OCI-LY7 (cell line): Measurements from ENCODE around the gene MTCH1. TPM values are rescaled to one million over a fixed set of nuclear protein-coding genes. Genes with fewer than 3 reads are reported as not detected.

Experiments
- BruUV-seq: library from RNA; stranded (reverse); fragments of 400-500 nt; replicated peaks from 2 replicates; lab custom pipeline; 2021; lab: Mats Ljungman, UMichigan
- CTCF ChIA-PET: fragments of 300-600 bp; sonication (Branson Sonifier 250); formaldehyde crosslinking; loops from one replicate; lab custom pipeline; 2022; ENCODE audit warnings: antibody characterized with exemption; ENCODE audit not compliant: unreplicated experiment; lab: Charles Lee
- POLR2A ChIA-PET: fragments of 300-600 bp; sonication (Branson Sonifier 250); formaldehyde crosslinking; loops from one replicate; lab custom pipeline; 2022; ENCODE audit warnings: antibody characterized with exemption; lab: Charles Lee
- DNase-seq: peaks from one replicate; pipeline ENCODE4 v3.0.0-alpha.2; 2015; ENCODE audit warnings: low spot score
- H2AFZ ChIP-seq: fragments of 200-600 bp; sonication (generic), shearing (Covaris generic); 2 replicates; pipeline ENCODE4 v1.6.1; 2014; ENCODE audit warnings: mild to moderate bottlenecking, antibody characterized with exemption, low read length, moderate library complexity
- H3K27ac ChIP-seq: fragments of 200-600 bp; sonication (generic); 2 replicates; pipeline ENCODE4 v1.5.1; 2014; ENCODE audit warnings: mixed run types, low read depth, mild to moderate bottlenecking, moderate library complexity, low read length, inconsistent platforms; ENCODE audit not compliant: poor library complexity, severe bottlenecking
- H3K36me3 ChIP-seq: fragments of 200-600 bp; sonication (generic); 2 replicates; pipeline ENCODE4 v1.6.1; 2014; ENCODE audit warnings: mild to moderate bottlenecking, antibody characterized with exemption, low read length, moderate library complexity, mixed read lengths; ENCODE audit not compliant: insufficient read depth
- H3K4me1 ChIP-seq: fragments of 200-600 bp; sonication (generic); 2 replicates; pipeline ENCODE4 v1.5.1; 2014; ENCODE audit warnings: mild to moderate bottlenecking, low read length; ENCODE audit not compliant: insufficient read depth, poor library complexity, severe bottlenecking
- H3K4me2 ChIP-seq: fragments of 200-600 bp; sonication (generic); 2 replicates; pipeline ENCODE4 v1.6.1; 2014; ENCODE audit warnings: mild to moderate bottlenecking, low read length
- H3K4me3 ChIP-seq: fragments of 200-600 bp; sonication (generic); 2 replicates; pipeline ENCODE4 v1.5.1; 2014; ENCODE audit warnings: mild to moderate bottlenecking, low read depth, low read length; ENCODE audit not compliant: poor library complexity, severe bottlenecking
- H3K79me2 ChIP-seq: fragments of 200-600 bp; sonication (generic); 2 replicates; pipeline ENCODE4 v1.6.1; 2016; ENCODE audit warnings: low read depth, mild to moderate bottlenecking, low read length, moderate library complexity, mixed read lengths; ENCODE audit not compliant: insufficient read depth
- H3K9me2 ChIP-seq: fragments of 200-600 bp; sonication (generic); 2 replicates; pipeline ENCODE4 v1.6.1; 2016; ENCODE audit warnings: mild to moderate bottlenecking, low read length, mixed read lengths; ENCODE audit not compliant: insufficient read depth
- H3K9me3 ChIP-seq: fragments of 200-600 bp; sonication (generic); 2 replicates; pipeline ENCODE4 v1.6.1; 2014; ENCODE audit warnings: mild to moderate bottlenecking, mixed run types, low read length, mixed read lengths
- H4K20me1 ChIP-seq: fragments of 200-600 bp; sonication (generic); 2 replicates; pipeline ENCODE4 v1.6.1; 2014; ENCODE audit warnings: mild to moderate bottlenecking, antibody characterized with exemption, low read length, moderate library complexity, mixed read lengths; ENCODE audit not compliant: insufficient read depth
- CTCF ChIP-seq: fragments of 200-600 bp; sonication (generic); conservative IDR thresholded peaks from 2 replicates; pipeline ENCODE4 v1.5.1; 2014; ENCODE audit warnings: mild to moderate bottlenecking, antibody characterized with exemption, low read length, moderate library complexity, mixed read lengths
- EZH2phosphoT487 ChIP-seq: fragments of 200-600 bp; sonication (generic); IDR thresholded peaks from 2 replicates; pipeline ENCODE4 v1.6.1; 2018; ENCODE audit warnings: low read depth, borderline replicate concordance, mild to moderate bottlenecking, mixed run types, antibody characterized with exemption, low read length, moderate library complexity, mixed read lengths
- intact Hi-C: fragments of 100-400 bp; cut with micrococcal nuclease; formaldehyde crosslinking; loops from one replicate; pipeline ENCODE4 v1.10.0; 2022; ENCODE audit not compliant: unreplicated experiment
- total RNA-seq, 2 experiments: library from RNA; depleted of rRNA in 1 of 2; stranded (reverse); fragments of >200 nt in 1 of 2; shearing (Covaris generic) in 1 of 2; gene quantifications; 2 replicates each; pipeline ENCODE4 v1.2.3, GENCODE V29; 2014 to 2022

The MTCH1 gene
- total RNA-seq, 2 experiments from 2014 or later, result 72.5 to 93.7 TPM

- H3K27ac ChIP-seq, result no peak overlapping the region
- no peak overlapping the region for H3K4me2 ChIP-seq
- TF ChIP-seq CTCF (no peak), EZH2phosphoT487 (no peak)
- intact Hi-C loops, result loop anchor here (5.0 kb wide), 1 partner anchor 232 kb away; no protein-coding TSS in a partner anchor
- H3K79me2 ChIP-seq, result no peaks in the 10 kb centered on the region
- H3K4me3 ChIP-seq, result no peak overlapping the region
- no TSS peak for BruUV-seq
- no peaks in the 10 kb centered on the region for H4K20me1 ChIP-seq
- H3K9me3 ChIP-seq, result no peaks in the 10 kb centered on the region
- H3K36me3 ChIP-seq, result no peaks in the 10 kb centered on the region
- H3K4me1 ChIP-seq, result peaks cover 13% of the 10 kb centered on the region
- H3K9me2 ChIP-seq, result no peaks in the 10 kb centered on the region
- DNase-seq, result no peak
- no peak overlapping the region for H2AFZ ChIP-seq
- ChIA-PET CTCF (no interaction called here), POLR2A (no interaction called here)
Measured at GRCh38 chr6:37014667-37015066, 28.7 kb upstream of the MTCH1 start.

GRCh38 chr6:37013516-37014491, 27.8 kb upstream of the MTCH1 start:
- ChIA-PET POLR2A (interaction anchor here (0.6 kb wide), 1 partner anchor 78 kb away, joined by 3 read pairs; no protein-coding TSS in a partner anchor), CTCF (no interaction called here)
- Histone ChIP-seq H3K9me3 (no peaks in the 10 kb centered on the region), H3K4me2 (no peak overlapping the region), H3K4me3 (no peak overlapping the region), H3K36me3 (peaks cover 7% of the 10 kb centered on the region; the same call in 1 of the 2 replicates), H4K20me1 (no peaks in the 10 kb centered on the region), H3K4me1 (peaks cover 10% of the 10 kb centered on the region), H3K9me2 (no peaks in the 10 kb centered on the region), H3K27ac (no peak overlapping the region), H2AFZ (no peak overlapping the region), H3K79me2 (no peaks in the 10 kb centered on the region)
- no TSS peak for BruUV-seq
- intact Hi-C loops, result no loop called here
- DNase-seq, result no peak
- TF ChIP-seq EZH2phosphoT487, result no peak
- TF ChIP-seq CTCF, result no peak
